Left cardiac atrium (tissue), 4 donors: Measurements from ENCODE around the gene CST8. TPM values are rescaled to one million over a fixed set of nuclear protein-coding genes. Genes with fewer than 3 reads are reported as not detected.
"Not testable (repeated sequence)": the region's sequence is repeated elsewhere in the genome, so short reads cannot be mapped to it uniquely, and the experiment has no call there.

Experiments used
- ATAC-seq, 2 donors: fragments of 200-7000 bp; cut with Tn5 transposase; one replicate each; pipeline ENCODE4 v1.9.1; 2020; ENCODE audit warnings: mild to moderate bottlenecking in 2 of 2, moderate library complexity in 2 of 2
- DNase-seq: peaks from one replicate; pipeline ENCODE4 v3.0.0-alpha.2; 2020
- intact Hi-C, 2 donors: fragments of 100-400 bp; cut with DNase I; formaldehyde crosslinking; loops; one replicate each; pipeline versions ENCODE4 v1.14.1 to v1.15.1; 2022 to 2023
- long read RNA-seq: library from polyadenylated mRNA; unstranded; transcript quantifications from one replicate; pipeline ENCODE4 v2.0.0, GENCODE V29; 2021
- total RNA-seq, 2 donors: library from RNA; stranded (reverse); fragmentation: NEBNext Ultra II Directional; extraction: Animal tissue kit (Norgen Biotek cat#: 25700); gene quantifications; one replicate each; pipeline ENCODE4 v1.2.1, GENCODE V29; 2021
- donor health status: DM: no; HTN: yes; CAD: no.
- donor health status: DM: no; HTN: yes; CAD: no; lungs with severe emphysema.
- donor health status: DM: yes; HTN: yes; CAD: no.
- donor health status: Dilated cardiomyopathy.

The CST8 gene
- total RNA-seq: not detected
- long read RNA-seq: 0 reads

GRCh38 chr20:23490817-23491216 lies at the start of gene CST8:
Gene CST8 (plus strand): TSS chr20:23491117. CDS start chr20:23491668, 551 bp downstream.
- no peak for ATAC-seq
- DNase-seq: no peak
- intact Hi-C loops: no loop called here

GRCh38 chr20:23441850-23442313 lies 49.0 kb upstream of the CST8 start:
- DNase-seq: peak; percentile 60
- intact Hi-C loops: loop anchor here (5.0 to 10.0 kb wide), 2 partner anchors 160 to 163 kb away; partner anchors contain the start of gene CST9 (in 1 of the 2)
- peak; percentile 66 to 82 for ATAC-seq

GRCh38 chr20:23442436-23442835 lies 48.5 kb upstream of the CST8 start:
- ATAC-seq (no peak), DNase-seq (no peak)
- intact Hi-C loops: loop anchor here (5.0 to 10.0 kb wide), 2 partner anchors 160 to 162 kb away; partner anchors contain the start of gene CST9 (in 1 of the 2)

- intact Hi-C loops: loop anchor here (2.0 to 10.0 kb wide), 3 partner anchors 96 to 160 kb away; partner anchors contain the start of gene CST9 (in 1 of the 2)
- no peak for ATAC-seq
- no peak for DNase-seq
Measured at GRCh38 chr20:23444859-23445258, 46.1 kb upstream of the CST8 start.

- intact Hi-C loops: loop anchor here in 1 of 2 donors (2.0 to 10.0 kb wide), 2 partner anchors 97 to 159 kb away; partner anchors contain the start of gene CST9
- ATAC-seq (no peak), DNase-seq (no peak)
Measured at GRCh38 chr20:23445596-23446217, 45.2 kb upstream of the CST8 start.

- intact Hi-C loops: loop anchor here in 1 of 2 donors (10.0 kb wide), 1 partner anchor 158 kb away; the partner anchor contains the start of gene CST9
- ATAC-seq (peak in 1 of 2 donors; percentile 61), DNase-seq (peak; percentile 44)
Measured at GRCh38 chr20:23446505-23446904, 44.4 kb upstream of the CST8 start.

- DNase-seq (no peak), ATAC-seq (no peak)
- intact Hi-C loops: loop anchor here in 1 of 2 donors (10.0 kb wide), 1 partner anchor 157 kb away; the partner anchor contains the start of gene CST9
Measured at GRCh38 chr20:23448167-23448566, 42.8 kb upstream of the CST8 start.

- intact Hi-C loops: loop anchor here in 1 of 2 donors (10.0 kb wide), 1 partner anchor 155 kb away; the partner anchor contains the start of gene CST9
- no peak for DNase-seq
- ATAC-seq: no peak
Measured at GRCh38 chr20:23449421-23449820, 41.5 kb upstream of the CST8 start.

GRCh38 chr20:23450877-23451276 lies 40.0 kb upstream of the CST8 start:
- DNase-seq (no peak), ATAC-seq (no peak)
- intact Hi-C loops: no loop called here

- ATAC-seq: no peak
- DNase-seq: no peak
- intact Hi-C loops: no loop called here
Measured at GRCh38 chr20:23451956-23452487, 38.9 kb upstream of the CST8 start.

- no peak for DNase-seq
- no peak for ATAC-seq
- intact Hi-C loops: no loop called here
Measured at GRCh38 chr20:23452776-23453175, 38.1 kb upstream of the CST8 start, which contains the start of gene CST11. Gene CST11 (minus strand): TSS chr20:23452876. CDS start chr20:23452811, 65 bp downstream.

GRCh38 chr20:23453549-23454543 lies 37.1 kb upstream of the CST8 start:
- intact Hi-C loops: no loop called here
- ATAC-seq (no peak), DNase-seq (no peak)

- intact Hi-C loops: no loop called here
- ATAC-seq (no peak), DNase-seq (no peak)
Measured at GRCh38 chr20:23454816-23455215, 36.1 kb upstream of the CST8 start.

- DNase-seq: no peak
- intact Hi-C loops: no loop called here
- ATAC-seq: no peak
Measured at GRCh38 chr20:23455639-23456038, 35.3 kb upstream of the CST8 start.

- intact Hi-C loops: no loop called here
- no peak for DNase-seq
- no peak for ATAC-seq
Measured at GRCh38 chr20:23456409-23456808, 34.5 kb upstream of the CST8 start.

- intact Hi-C loops: no loop called here
- ATAC-seq (no peak), DNase-seq (no peak)
Measured at GRCh38 chr20:23456873-23457272, 34.0 kb upstream of the CST8 start.

- ATAC-seq (no peak), DNase-seq (no peak)
- intact Hi-C loops: no loop called here
Measured at GRCh38 chr20:23459461-23460150, 31.3 kb upstream of the CST8 start.

- no peak for ATAC-seq
- intact Hi-C loops: no loop called here
- DNase-seq: no peak
Measured at GRCh38 chr20:23461180-23461579, 29.7 kb upstream of the CST8 start.

- DNase-seq, ATAC-seq, intact Hi-C loops: not testable (repeated sequence)
Measured at GRCh38 chr20:23466961-23467360, 24.0 kb upstream of the CST8 start.
